ENCODE data around the gene CTLA4. TPM values are rescaled to one million over a fixed set of nuclear protein-coding genes. Genes with fewer than 3 reads are reported as not detected.

CTLA4 gene
- total RNA-seq, 1 donor from 2014 or later, result not detected

GRCh38 chr2:203846490-203847105 is 21.0 kb upstream of the CTLA4 start:
- Mint-ChIP-seq H3K27ac (no peak overlapping the region), H3K36me3 (no peaks in the 10 kb centered on the region), H3K9me3 (peaks cover 10% of the 10 kb centered on the region), H3K4me3 (no peak overlapping the region), H3K4me1 (ENCODE audit: unreplicated experiment) (peaks cover 8% of the 10 kb centered on the region), H3K27me3 (peaks cover 17% of the 10 kb centered on the region)
- TF ChIP-seq CTCF (conservative IDR thresholded peaks at IDR 0.05), result no peak
- DNase-seq (ENCODE audit: extremely low spot score, unreplicated experiment), result no peak

GRCh38 chr2:203849010-203849409 is 18.6 kb upstream of the CTLA4 start:
- peaks cover 10% of the 10 kb centered on the region for H3K9me3 Mint-ChIP-seq
- H3K36me3 Mint-ChIP-seq, result no peaks in the 10 kb centered on the region
- H3K27ac Mint-ChIP-seq, result no peak overlapping the region
- H3K4me1 Mint-ChIP-seq (ENCODE audit: unreplicated experiment), result peaks cover 3% of the 10 kb centered on the region
- no peak overlapping the region for H3K4me3 Mint-ChIP-seq
- DNase-seq (ENCODE audit: extremely low spot score, unreplicated experiment), result no peak
- H3K27me3 Mint-ChIP-seq, result peaks cover 23% of the 10 kb centered on the region
- no peak for TF ChIP-seq CTCF (conservative IDR thresholded peaks at IDR 0.05)

GRCh38 chr2:203852760-203853159 is 14.8 kb upstream of the CTLA4 start:
- H3K36me3 Mint-ChIP-seq, result no peaks in the 10 kb centered on the region
- H3K4me3 Mint-ChIP-seq, result no peak overlapping the region
- H3K9me3 Mint-ChIP-seq, result peaks cover 6% of the 10 kb centered on the region
- no peak for DNase-seq (ENCODE audit: extremely low spot score, unreplicated experiment)
- no peak for TF ChIP-seq CTCF (conservative IDR thresholded peaks at IDR 0.05)
- peaks cover 19% of the 10 kb centered on the region for H3K27me3 Mint-ChIP-seq
- H3K4me1 Mint-ChIP-seq (ENCODE audit: unreplicated experiment), result no peaks in the 10 kb centered on the region
- H3K27ac Mint-ChIP-seq, result no peak overlapping the region

GRCh38 chr2:203853271-203853670 is 14.3 kb upstream of the CTLA4 start:
- Mint-ChIP-seq H3K27ac (no peak overlapping the region), H3K4me3 (no peak overlapping the region), H3K4me1 (ENCODE audit: unreplicated experiment) (no peaks in the 10 kb centered on the region), H3K36me3 (no peaks in the 10 kb centered on the region), H3K27me3 (peaks cover 17% of the 10 kb centered on the region), H3K9me3 (peaks cover 5% of the 10 kb centered on the region)
- no peak for DNase-seq (ENCODE audit: extremely low spot score, unreplicated experiment)
- no peak for TF ChIP-seq CTCF (conservative IDR thresholded peaks at IDR 0.05)

GRCh38 chr2:203853722-203854121 is 13.8 kb upstream of the CTLA4 start:
- no peak for TF ChIP-seq CTCF (conservative IDR thresholded peaks at IDR 0.05)
- Mint-ChIP-seq H3K9me3 (peaks cover 5% of the 10 kb centered on the region), H3K36me3 (no peaks in the 10 kb centered on the region), H3K27ac (no peak overlapping the region), H3K4me1 (ENCODE audit: unreplicated experiment) (no peaks in the 10 kb centered on the region), H3K4me3 (no peak overlapping the region), H3K27me3 (peaks cover 17% of the 10 kb centered on the region)
- DNase-seq (ENCODE audit: extremely low spot score, unreplicated experiment), result no peak

- TF ChIP-seq CTCF (conservative IDR thresholded peaks at IDR 0.05), result no peak
- no peak for DNase-seq (ENCODE audit: extremely low spot score, unreplicated experiment)
- no peaks in the 10 kb centered on the region for H3K36me3 Mint-ChIP-seq
- H3K4me1 Mint-ChIP-seq (ENCODE audit: unreplicated experiment), result no peaks in the 10 kb centered on the region
- H3K27me3 Mint-ChIP-seq, result peaks cover 17% of the 10 kb centered on the region
- H3K9me3 Mint-ChIP-seq, result no peaks in the 10 kb centered on the region
- H3K27ac Mint-ChIP-seq, result no peak overlapping the region
- no peak overlapping the region for H3K4me3 Mint-ChIP-seq
Observed at GRCh38 chr2:203855274-203855673, 12.3 kb upstream of the CTLA4 start.
